ENCODE measurements around the gene GRAPL.
"Not testable (repeated sequence)": the region's sequence is repeated elsewhere in the genome, so short reads cannot be mapped to it uniquely, and the experiment has no call there.

GRAPL gene

GRCh38 chr17:19136605-19137004 is 9.2 kb downstream of the GRAPL start:
- DNase-seq (ENCODE audit: low read depth in 2 of 2): not testable (repeated sequence)

- DNase-seq (ENCODE audit: low read depth in 2 of 2): not testable (repeated sequence)
Measured at GRCh38 chr17:19137959-19138358, 10.6 kb downstream of the GRAPL start.

- not testable (repeated sequence) for DNase-seq (ENCODE audit: low read depth in 2 of 2)
Measured at GRCh38 chr17:19141366-19142155, 14.2 kb downstream of the GRAPL start.

GRCh38 chr17:19142419-19142818 is 15.0 kb downstream of the GRAPL start:
- DNase-seq (ENCODE audit: low read depth in 2 of 2): not testable (repeated sequence)

- DNase-seq (ENCODE audit: low read depth in 2 of 2): not testable (repeated sequence)
Measured at GRCh38 chr17:19143097-19143777, 15.8 kb downstream of the GRAPL start.

GRCh38 chr17:19144373-19144772 is 17.0 kb downstream of the GRAPL start:
- not testable (repeated sequence) for DNase-seq (ENCODE audit: low read depth in 2 of 2)

- DNase-seq (ENCODE audit: low read depth in 2 of 2): not testable (repeated sequence)
Measured at GRCh38 chr17:19145471-19145870, 18.1 kb downstream of the GRAPL start.

GRCh38 chr17:19150678-19151615 is 23.6 kb downstream of the GRAPL start:
- DNase-seq (ENCODE audit: low read depth in 2 of 2): not testable (repeated sequence)

- DNase-seq (ENCODE audit: low read depth in 2 of 2): not testable (repeated sequence)
Measured at GRCh38 chr17:19157628-19158027, 30.2 kb downstream of the GRAPL start.

GRCh38 chr17:19158478-19158877 is 31.1 kb downstream of the GRAPL start:
- DNase-seq (ENCODE audit: low read depth in 2 of 2): not testable (repeated sequence)

- DNase-seq (ENCODE audit: low read depth in 2 of 2): not testable (repeated sequence)
Measured at GRCh38 chr17:19158938-19159337, 31.5 kb downstream of the GRAPL start.

- not testable (repeated sequence) for DNase-seq (ENCODE audit: low read depth in 2 of 2)
Measured at GRCh38 chr17:19161308-19162107, 34.1 kb downstream of the GRAPL start.

- not testable (repeated sequence) for DNase-seq (ENCODE audit: low read depth in 2 of 2)
Measured at GRCh38 chr17:19162384-19163216, 35.2 kb downstream of the GRAPL start.

GRCh38 chr17:19174422-19174821 is 47.0 kb downstream of the GRAPL start:
- DNase-seq (ENCODE audit: low read depth in 2 of 2): not testable (repeated sequence)

GRCh38 chr17:19175410-19175809 is 48.0 kb downstream of the GRAPL start:
- DNase-seq (ENCODE audit: low read depth in 2 of 2): not testable (repeated sequence)

GRCh38 chr17:19181040-19181875 is 53.9 kb downstream of the GRAPL start:
- not testable (repeated sequence) for DNase-seq (ENCODE audit: low read depth in 2 of 2)

- not testable (repeated sequence) for DNase-seq (ENCODE audit: low read depth in 2 of 2)
Measured at GRCh38 chr17:19187883-19188869, 60.8 kb downstream of the GRAPL start.
